GM12801 (cell line): Measurements from ENCODE around the gene VWA8.

Experiments
- TF ChIP-seq, protein P1 (sequence below): IDR thresholded peaks from one replicate; pipeline ENCODE4 v1.5.1; 2011; ENCODE audit warnings: control low read depth; ENCODE audit not compliant: insufficient read length; ENCODE audit errors: extremely low read depth

The VWA8 gene

DNA sequence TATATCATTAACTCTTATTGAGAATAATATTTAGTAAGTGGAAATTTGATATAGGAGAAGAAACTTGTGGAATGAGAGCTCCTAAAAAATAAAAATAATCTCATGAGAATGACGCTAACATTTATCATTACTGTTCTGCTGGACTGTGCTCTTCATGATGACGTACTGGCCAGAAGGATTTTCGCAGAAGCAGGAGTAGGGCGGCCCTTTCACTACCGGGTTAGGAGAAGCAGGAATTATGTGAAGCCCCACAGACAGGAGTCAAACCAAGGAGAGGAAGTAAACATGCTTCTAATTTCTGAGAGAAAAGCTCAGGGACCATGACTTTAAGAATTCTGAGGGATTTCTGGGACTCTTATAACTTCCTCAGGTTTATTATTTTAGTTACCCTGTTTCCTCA, 195.1 kb downstream of the VWA8 start:
- TF ChIP-seq, protein P1, sequence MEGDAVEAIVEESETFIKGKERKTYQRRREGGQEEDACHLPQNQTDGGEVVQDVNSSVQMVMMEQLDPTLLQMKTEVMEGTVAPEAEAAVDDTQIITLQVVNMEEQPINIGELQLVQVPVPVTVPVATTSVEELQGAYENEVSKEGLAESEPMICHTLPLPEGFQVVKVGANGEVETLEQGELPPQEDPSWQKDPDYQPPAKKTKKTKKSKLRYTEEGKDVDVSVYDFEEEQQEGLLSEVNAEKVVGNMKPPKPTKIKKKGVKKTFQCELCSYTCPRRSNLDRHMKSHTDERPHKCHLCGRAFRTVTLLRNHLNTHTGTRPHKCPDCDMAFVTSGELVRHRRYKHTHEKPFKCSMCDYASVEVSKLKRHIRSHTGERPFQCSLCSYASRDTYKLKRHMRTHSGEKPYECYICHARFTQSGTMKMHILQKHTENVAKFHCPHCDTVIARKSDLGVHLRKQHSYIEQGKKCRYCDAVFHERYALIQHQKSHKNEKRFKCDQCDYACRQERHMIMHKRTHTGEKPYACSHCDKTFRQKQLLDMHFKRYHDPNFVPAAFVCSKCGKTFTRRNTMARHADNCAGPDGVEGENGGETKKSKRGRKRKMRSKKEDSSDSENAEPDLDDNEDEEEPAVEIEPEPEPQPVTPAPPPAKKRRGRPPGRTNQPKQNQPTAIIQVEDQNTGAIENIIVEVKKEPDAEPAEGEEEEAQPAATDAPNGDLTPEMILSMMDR = no peak

DNA sequence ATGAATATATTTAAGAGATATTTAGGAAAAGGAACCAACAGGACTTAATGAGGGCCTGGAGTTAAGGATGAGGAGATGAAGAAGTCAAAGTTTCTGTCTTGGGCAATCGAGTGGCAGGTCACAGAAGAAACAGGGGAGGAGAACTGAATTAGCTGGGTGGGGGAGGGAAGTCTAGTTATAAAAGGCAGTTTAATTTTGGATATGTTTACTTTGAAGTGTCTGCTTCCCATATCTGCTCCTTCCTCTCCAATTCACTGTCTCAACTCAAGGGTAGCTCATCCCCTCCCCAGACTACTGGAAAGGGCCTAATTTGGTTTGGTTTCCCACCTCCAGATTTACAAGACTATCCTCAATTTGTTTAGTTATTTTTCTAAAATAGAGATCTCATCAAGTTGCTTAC, 195.9 kb downstream of the VWA8 start:
- TF ChIP-seq, protein P1 = no peak

DNA sequence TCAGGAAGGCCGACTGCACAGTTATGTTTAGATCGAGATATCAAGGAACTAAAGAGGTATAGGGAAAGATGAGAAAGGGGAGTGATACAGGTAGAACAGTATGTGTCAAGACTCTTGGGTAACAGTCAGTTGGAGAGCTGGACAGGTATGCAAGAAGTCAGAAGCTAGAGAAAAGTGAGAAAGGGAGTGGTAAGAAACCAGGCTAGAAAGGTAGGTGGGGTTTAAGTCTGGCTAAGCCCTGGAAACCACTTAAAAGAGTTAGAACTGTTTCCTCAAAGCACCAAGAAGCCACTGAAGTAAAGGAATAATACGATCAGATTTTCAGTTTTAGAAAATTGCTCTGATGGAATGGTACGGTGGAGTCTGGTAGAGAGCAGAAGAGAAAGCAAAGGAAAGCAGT, 196.4 kb downstream of the VWA8 start:
- TF ChIP-seq, protein P1 = no peak

DNA sequence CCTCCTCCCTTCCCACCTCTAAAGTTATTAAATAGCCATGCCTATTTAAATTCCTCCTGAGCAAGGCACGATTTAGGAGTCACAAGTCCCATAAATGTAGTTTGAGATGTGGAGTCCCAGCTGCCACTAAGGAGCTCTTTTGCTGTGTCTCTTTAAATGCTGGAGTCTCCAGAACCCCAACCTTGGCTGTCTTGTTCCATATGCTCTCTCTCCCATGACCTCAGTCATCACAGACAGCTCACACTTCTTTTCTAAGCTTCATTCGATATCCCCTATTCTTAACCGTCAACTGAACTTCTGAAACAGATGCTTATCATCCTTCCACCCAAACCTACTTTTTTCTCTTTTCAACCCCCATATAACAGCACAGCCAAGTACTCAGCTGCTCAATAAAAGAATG, 197.1 kb downstream of the VWA8 start:
- TF ChIP-seq, protein P1 = no peak

DNA sequence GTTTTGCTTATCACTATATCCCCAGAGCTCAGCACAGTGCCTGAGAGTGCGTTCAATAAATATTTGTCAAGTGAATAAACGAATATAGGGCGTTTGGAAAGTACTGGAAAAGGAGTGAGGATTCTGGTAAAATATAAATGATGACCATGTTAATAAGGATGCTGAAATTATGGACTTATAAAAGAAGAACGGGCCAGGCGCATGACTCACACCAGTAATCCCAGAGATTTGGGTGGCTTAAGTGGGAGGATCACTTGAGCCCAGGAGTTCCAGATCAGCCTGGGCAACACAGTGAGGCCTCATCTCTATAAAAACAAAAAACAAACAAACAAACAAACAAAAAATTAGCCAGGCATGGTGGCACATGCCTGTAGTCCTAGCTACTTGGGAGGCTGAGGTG, 198.1 kb downstream of the VWA8 start:
- TF ChIP-seq, protein P1 = no peak

DNA sequence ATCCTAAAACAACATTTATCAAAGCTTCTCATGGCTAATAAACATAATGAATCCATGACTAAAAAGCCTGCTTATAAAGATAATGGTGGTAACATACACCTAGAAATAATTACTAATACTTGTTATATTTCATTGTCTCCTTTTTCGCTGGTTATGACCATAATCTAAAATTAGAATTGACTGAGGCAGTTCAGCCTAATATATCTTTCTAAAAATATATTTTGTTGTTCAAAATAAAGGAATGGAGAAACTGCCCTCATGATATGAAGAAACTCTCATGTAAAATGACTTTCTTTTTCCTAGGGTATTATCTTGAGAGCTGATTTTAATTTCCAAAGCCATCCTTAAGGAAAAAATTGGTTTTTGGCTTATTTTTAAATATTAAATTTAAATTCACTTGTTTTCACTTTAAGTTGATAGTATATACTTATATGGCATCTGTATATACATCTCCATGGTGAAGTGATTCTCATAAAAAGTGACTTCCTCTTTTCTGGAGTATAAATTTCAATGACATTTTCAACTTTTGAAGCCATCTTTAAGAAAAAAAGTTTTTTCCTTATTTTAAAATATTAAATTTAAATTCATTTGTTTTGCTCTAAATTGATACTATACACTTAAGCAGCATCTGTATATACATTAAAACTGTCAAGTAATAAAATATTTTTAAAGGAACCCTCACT, 204.6 kb downstream of the VWA8 start:
- TF ChIP-seq, protein P1 = no peak

DNA sequence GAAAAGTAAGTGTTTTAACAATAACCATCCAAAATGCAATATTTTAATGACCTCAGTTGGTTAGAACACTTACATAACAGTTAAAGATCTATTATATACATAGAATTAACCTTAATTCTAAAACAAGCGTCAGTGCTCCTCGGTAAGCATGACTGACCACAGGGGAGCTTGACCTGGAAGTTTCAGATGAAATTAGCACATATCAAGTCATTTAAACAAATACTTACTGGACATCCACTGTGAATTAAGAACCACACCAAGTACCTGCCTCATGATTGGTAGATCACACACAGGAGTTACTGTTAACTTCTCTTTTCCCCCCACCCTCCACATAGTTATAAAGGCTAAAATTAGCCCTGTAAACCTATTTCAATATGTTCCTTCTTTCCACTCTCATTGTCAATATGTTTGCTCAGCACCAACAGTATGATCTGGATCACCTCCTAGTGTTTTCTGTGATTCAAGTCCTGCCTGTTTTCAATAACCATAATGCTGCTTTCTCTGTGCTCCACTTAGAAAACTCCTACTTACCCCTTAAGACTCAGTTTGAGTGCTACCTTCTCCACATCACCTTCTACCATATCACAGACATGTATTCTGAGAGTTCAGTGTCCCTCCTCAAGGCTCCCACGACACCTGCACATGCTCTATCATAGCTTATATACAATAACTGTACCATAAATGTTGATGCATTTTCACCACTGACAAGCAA, 209.0 kb downstream of the VWA8 start:
- TF ChIP-seq, protein P1 = no peak
